Activated CD4-positive, alpha-beta T cell treated with anti-CD3 and anti-CD28 coated beads for 4 hours (primary cell): ENCODE measurements around the gene TMEM129.
"Not testable (repeated sequence)": the region's sequence is repeated elsewhere in the genome, so short reads cannot be mapped to it uniquely, and the experiment has no call there.

Experiments
- DNase-seq, 2 donors: peaks; one replicate each; pipeline ENCODE4 v3.0.0-alpha.2; 2020

TMEM129 gene

GRCh38 chr4:1691737-1692373 is 29.3 kb downstream of the TMEM129 start:
- no peak for DNase-seq

DNA sequence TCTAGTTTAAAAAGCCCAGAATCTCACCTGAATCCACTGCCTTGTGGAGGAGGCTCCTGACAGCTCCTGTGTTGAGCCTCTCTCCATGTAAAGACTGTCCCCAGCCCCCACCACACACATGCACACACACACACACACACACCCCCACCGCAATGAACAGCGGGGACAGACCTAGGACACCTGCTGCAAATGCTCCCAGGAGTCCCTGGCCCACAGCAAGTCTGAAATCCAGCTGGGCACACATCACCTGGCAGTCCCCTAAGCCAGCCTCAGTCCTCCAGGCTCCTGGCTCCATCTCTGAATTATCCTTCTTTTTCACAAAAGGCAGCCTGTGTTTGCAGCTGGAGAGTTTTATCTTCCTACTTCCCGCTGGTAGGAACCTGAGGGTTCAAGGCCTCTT is 30.4 kb downstream of the TMEM129 start:
- no peak for DNase-seq

- DNase-seq: no peak
These were observed 34.6 kb downstream of the TMEM129 start for GRCh38 chr4:1686440-1687036.

GRCh38 chr4:1685235-1686150 is 35.6 kb downstream of the TMEM129 start:
- no peak for DNase-seq

GRCh38 chr4:1684506-1685234 is 36.5 kb downstream of the TMEM129 start:
- DNase-seq: peak in 1 of 2 donors; percentile 95

GRCh38 chr4:1683736-1684505 is 37.2 kb downstream of the TMEM129 start, which contains the start of gene FAM53A:
FAM53A (minus strand) TSS chr4:1684313; CDS start chr4:1668741, 15,572 bp downstream.
- peak; percentile 42 to 89 for DNase-seq

GRCh38 chr4:1683261-1683735 is 37.8 kb downstream of the TMEM129 start:
- DNase-seq: no peak

DNA sequence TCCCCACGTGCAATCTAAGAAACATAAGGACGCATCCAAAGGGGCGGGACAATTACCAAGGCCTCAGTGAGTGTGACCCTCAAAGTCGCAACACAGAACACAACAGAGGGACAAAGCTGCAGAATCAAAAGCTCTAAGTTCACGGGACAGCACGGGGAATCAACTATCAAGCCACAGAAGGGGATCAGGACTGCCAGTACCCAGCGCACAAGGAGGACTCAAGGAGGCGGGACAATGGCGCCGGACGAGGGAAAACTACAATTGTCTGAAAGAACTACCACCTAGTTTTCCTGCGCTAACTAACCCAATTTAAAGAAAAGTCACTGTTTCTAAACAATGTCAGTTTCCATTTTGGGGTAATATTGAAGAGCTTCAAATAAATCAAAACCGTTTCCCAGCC is 38.3 kb downstream of the TMEM129 start:
- no peak for DNase-seq

GRCh38 chr4:1678244-1678643 is 42.9 kb downstream of the TMEM129 start:
- no peak for DNase-seq

DNA sequence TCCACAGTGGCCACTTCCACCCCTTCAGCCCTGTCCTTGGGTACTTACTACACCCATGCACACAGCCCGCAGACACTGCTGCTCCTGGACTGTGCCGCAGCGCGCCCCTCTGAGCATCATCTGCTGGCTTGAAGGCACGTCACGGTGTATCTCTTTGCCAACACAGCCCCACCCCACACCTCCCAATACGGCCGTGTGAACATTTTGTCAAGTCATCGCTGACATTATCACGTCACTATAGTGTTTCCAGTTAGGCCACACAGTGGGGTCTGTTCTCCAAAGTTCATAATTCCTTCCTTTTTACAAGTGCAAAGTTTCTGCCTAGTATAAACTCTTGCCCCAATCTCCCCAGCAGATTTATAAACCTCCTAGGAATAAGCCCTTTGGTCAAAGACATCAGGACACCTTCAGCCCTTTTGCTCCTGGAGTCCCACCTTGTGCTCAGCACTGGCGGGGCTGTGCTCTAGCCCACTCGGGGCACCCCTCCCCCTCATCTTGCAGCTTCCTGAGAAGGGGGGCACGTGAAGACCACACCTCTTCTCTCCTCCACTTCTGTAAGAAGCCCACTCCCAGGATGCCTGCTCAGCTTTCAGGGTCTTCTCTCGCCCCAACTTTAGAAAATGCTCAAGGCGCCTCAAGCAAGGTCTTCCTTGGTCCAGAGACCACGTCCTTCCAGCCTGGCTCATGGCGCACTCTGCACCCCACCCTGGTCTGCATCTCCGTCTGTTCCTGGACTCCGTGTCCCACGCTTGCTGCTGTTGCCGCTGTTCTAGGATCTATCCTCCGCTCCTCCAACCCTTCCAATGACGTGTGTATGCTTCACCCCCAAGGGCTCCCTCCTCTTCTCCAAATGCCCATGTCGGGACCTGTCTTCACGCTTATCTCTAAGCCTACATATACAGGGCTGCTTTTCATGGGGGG is 44.3 kb downstream of the TMEM129 start:
- DNase-seq: no peak

DNA sequence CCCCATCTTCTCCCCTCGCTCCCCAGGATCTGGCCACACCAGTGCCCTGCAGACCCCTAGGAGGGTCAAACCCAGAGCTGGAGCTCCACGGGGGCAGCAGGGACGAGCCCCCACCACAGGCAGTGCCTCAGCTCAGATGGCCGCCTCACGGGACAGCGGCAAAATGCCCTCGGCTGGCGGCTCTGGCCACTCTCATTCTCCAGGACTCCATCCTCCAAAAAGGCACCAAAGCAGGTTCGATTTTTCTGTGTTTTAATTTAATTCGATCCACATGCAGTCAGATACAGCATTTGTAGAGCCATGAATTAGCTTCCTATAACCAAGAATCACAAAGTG is 45.4 kb downstream of the TMEM129 start:
- DNase-seq: no peak

- no peak for DNase-seq
These were observed 45.9 kb downstream of the TMEM129 start for GRCh38 chr4:1675136-1675801.

DNA sequence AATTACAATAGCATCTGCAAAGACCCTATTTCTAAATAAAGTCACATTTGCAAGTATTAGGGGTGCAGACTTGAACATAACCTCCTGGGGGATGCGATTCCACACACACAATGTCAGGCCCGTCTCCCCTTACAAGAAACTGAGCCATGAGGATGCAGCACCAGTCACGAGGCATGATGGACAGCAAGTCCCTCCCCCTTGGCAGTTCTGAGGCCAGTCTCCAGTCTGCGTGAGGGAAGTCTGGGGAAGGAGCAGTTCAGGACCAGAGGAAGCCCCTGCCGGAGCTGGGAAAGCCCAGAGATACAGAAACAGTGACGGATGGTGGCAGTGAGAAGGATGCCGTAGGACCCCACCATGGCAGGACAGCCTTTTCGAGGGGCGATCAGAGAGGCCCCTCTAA is 46.4 kb downstream of the TMEM129 start:
- no peak for DNase-seq

DNA sequence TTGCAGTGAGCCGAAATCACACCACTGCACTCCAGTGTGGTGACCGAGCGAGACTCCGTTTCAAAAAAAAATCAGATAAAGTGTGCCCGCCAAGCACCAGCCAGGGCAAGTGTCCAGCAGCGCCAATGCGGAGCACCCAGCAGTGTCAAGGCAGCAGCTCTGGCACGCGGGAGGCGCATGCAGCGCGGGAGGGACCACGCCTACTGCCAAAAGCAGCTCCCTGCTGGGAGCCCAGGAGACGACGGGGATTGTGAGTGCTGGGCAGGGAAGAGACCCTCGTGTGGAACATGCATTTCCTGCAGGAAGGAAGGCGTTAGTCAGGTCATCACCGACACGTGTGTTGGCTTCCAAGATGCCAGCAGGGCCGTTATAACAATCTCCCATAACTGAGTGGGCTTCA is 47.5 kb downstream of the TMEM129 start:
- no peak for DNase-seq

- not testable (repeated sequence) for DNase-seq
These were observed 50.1 kb downstream of the TMEM129 start for GRCh38 chr4:1671011-1671410.

- DNase-seq: no peak
These were observed 50.8 kb downstream of the TMEM129 start for GRCh38 chr4:1670279-1670678.

- no peak for DNase-seq
These were observed 51.3 kb downstream of the TMEM129 start for GRCh38 chr4:1669850-1670249.

GRCh38 chr4:1669270-1669669 is 51.9 kb downstream of the TMEM129 start:
- DNase-seq: no peak

DNA sequence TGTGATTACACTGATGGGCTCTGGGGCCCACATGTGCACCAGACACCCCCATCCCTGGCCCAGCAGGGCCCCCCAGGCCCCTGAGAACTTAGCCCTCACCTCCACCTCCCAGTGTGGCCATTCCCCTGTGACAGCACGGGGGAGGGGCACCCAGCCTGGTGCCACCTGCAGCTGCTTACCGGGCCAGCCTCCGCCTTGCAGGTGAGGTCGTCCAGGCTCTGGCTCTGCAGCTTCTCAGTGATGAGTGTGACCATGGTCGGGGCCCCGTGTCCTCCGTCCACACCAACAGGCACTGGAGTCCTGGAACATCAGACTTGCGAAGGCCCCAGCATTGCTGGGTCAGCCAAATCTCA is 52.7 kb downstream of the TMEM129 start:
- no peak for DNase-seq

DNA sequence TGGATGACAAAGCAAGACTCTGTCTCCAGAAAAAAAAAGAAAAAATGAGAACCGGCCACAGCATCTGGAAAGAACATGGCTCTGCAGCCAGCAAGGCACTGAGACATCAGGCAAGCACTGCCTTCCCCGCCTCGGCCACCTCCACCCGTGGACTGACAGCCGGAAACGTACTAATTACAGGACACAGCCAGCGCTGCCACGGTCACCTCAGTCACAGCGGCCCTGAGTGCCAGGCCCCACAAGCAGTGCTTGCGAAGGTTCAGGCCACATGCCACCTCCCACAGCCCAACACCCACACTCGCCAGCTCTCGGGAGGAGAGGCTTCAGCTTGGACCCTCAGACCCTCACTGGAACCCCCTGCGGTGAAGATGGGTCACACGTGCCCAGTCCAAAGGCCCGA is 53.9 kb downstream of the TMEM129 start:
- DNase-seq: no peak

DNA sequence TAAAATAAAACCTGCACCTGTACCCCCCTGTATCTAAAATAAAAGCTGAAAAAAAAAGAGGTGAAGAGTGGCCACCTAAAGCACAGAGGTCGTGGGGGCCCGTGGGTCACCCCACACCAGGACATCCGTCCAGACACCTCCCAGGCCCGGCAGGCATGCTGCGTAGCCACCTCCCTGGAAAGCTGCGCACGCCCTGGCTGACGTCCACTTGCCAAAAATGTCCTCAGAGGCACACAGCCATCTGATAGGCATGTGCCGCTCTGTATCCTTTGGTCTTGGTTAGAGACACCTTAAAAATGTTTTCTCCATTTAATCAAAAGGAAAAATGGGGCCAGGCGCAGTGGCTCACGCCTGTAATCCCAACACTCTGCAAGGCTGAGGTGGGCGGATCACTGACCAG is 54.7 kb downstream of the TMEM129 start:
- no peak for DNase-seq
